HepG2 (cell line): ENCODE results near the gene LGALS1. TPM values are rescaled to one million over a fixed set of nuclear protein-coding genes. Genes with fewer than 3 reads are reported as not detected.

Experiments
- ATAC-seq: fragments of 200-7000 bp; cut with Tn5 transposase; 3 replicates; pipeline ENCODE4 v1.9.1; 2020; ENCODE audit warnings: mild to moderate bottlenecking, moderate library complexity
- BruUV-seq: library from RNA; stranded (reverse); fragments of 400-500 nt; replicated peaks from 2 replicates; lab custom pipeline; 2021; lab: Mats Ljungman, UMichigan
- CTCF ChIA-PET: fragments of 300-600 bp; formaldehyde crosslinking; extraction: SDS; loops from one replicate; lab custom pipeline; 2021; ENCODE audit warnings: low total read pairs, inconsistent platforms, low intra/inter-chr PET ratio; lab: Yijun Ruan, JAX
- POLR2A ChIA-PET: fragments of 350-600 bp; sonication (Branson Sonifier 250); formaldehyde crosslinking; loops from one replicate; lab custom pipeline; 2020; ENCODE audit warnings: antibody characterized with exemption, inconsistent platforms; lab: Yijun Ruan, JAX
- DNase-seq: peaks from one replicate; pipeline ENCODE4 v3.0.0-alpha.2; 2015; ENCODE audit warnings: low spot score
- FAIRE-seq: peaks from 3 replicates; lab custom pipeline; 2011; peaks lifted over from hg19 to GRCh38; lab: Jason Lieb, UNC
- H2AFZ ChIP-seq: one replicate; pipeline ENCODE4 v1.6.1; 2011; ENCODE audit warnings: low read length, inconsistent platforms
- H3K27ac ChIP-seq: fragments of 300-600 bp; 3 replicates; pipeline ENCODE4 v1.8.0; 2011; ENCODE audit warnings: mixed run types, mild to moderate bottlenecking, mixed read lengths, low read length, inconsistent platforms; ENCODE audit not compliant: insufficient read depth; ENCODE audit errors: extremely low read length
- H3K27me3 ChIP-seq, 2 experiments: fragments of 200-600 bp in 1 of 2; 2 replicates in 1 of 2; 3 replicates in 1 of 2; pipeline versions ENCODE4 v1.6.0 to v1.8.0; 2011; ENCODE audit warnings: low read length in 2 of 2, mild to moderate bottlenecking in 2 of 2, moderate library complexity in 2 of 2, inconsistent platforms in 1 of 2; ENCODE audit not compliant: insufficient read depth in 2 of 2, control insufficient read depth in 1 of 2
- H3K36me3 ChIP-seq, 2 experiments: fragments of 200-600 bp in 1 of 2; replicated peaks in 1 of 2; 2 replicates in 1 of 2; 3 replicates in 1 of 2; pipeline versions ENCODE4 v1.5.1 to v1.8.0; 2011; ENCODE audit warnings: low read length in 2 of 2, inconsistent platforms in 1 of 2; ENCODE audit not compliant: insufficient read depth in 2 of 2, control insufficient read depth in 1 of 2
- H3K4me1 ChIP-seq: 2 replicates; pipeline ENCODE4 v1.5.1; 2012; ENCODE audit warnings: low read length, inconsistent platforms; ENCODE audit not compliant: insufficient read depth
- H3K4me2 ChIP-seq: 2 replicates; pipeline ENCODE4 v1.6.0; 2011; ENCODE audit warnings: low read depth, low read length, inconsistent platforms
- H3K4me3 ChIP-seq, 3 experiments: fragments of 200-600 bp in 1 of 3; sonication (generic), shearing (Covaris generic) in 1 of 3; replicated peaks in 1 of 3; 2 replicates each; pipeline ENCODE4 v1.5.1; 2011 to 2016; ENCODE audit warnings: low read length in 3 of 3, inconsistent platforms in 2 of 3, low read depth in 2 of 3, mild to moderate bottlenecking in 2 of 3, control low read depth in 1 of 3, mixed read lengths in 1 of 3; ENCODE audit not compliant: insufficient read depth in 1 of 3
- H3K79me2 ChIP-seq: one replicate; pipeline ENCODE4 v1.6.1; 2011; ENCODE audit warnings: low read length, inconsistent platforms; ENCODE audit not compliant: insufficient read depth
- H3K9ac ChIP-seq: 2 replicates; pipeline ENCODE4 v1.6.0; 2011; ENCODE audit warnings: mild to moderate bottlenecking, low read depth, low read length, inconsistent platforms; ENCODE audit not compliant: insufficient read depth
- H3K9me3 ChIP-seq: 2 replicates; pipeline ENCODE4 v1.5.1; 2012; ENCODE audit warnings: mild to moderate bottlenecking, low read length
- H4K20me1 ChIP-seq: 2 replicates; pipeline ENCODE4 v1.6.0; 2011; ENCODE audit warnings: inconsistent platforms, mild to moderate bottlenecking, low read length, moderate library complexity; ENCODE audit not compliant: insufficient read depth
- ATF5 ChIP-seq: sonication (generic); formaldehyde crosslinking; IDR thresholded peaks from 2 replicates; pipeline ENCODE4 v1.4.0; 2020; ENCODE audit warnings: mild to moderate bottlenecking, low read depth, missing genetic modification reagents
- HNRNPL ChIP-seq: fragments of 200-400 bp; formaldehyde crosslinking; IDR thresholded peaks from 2 replicates; pipeline ENCODE4 v1.6.1; 2017; ENCODE audit warnings: mild to moderate bottlenecking, low read depth, low read length
- KDM6A ChIP-seq: IDR thresholded peaks from 2 replicates; pipeline ENCODE4 v1.6.1; 2016; ENCODE audit warnings: low read depth
- KLF15 ChIP-seq: sonication (generic); formaldehyde crosslinking; IDR thresholded peaks from 2 replicates; pipeline ENCODE4 v1.8.1; 2023; ENCODE audit warnings: borderline replicate concordance, mild to moderate bottlenecking, inconsistent platforms, missing genetic modification reagents, mixed read lengths
- NR3C1 ChIP-seq: sonication (generic); formaldehyde crosslinking; IDR thresholded peaks from 2 replicates; pipeline ENCODE4 v1.4.0; 2020; ENCODE audit warnings: missing genetic modification reagents
- RAD21 ChIP-seq: fragments of 450-650 bp; formaldehyde crosslinking; IDR thresholded peaks from 2 replicates; pipeline ENCODE4 v1.5.0; 2020; ENCODE audit warnings: mild to moderate bottlenecking
- ZBTB33 ChIP-seq: sonication (generic); formaldehyde crosslinking; IDR thresholded peaks from 2 replicates; pipeline ENCODE4 v1.4.0; 2020; ENCODE audit warnings: missing genetic modification reagents
- ZMYM3 ChIP-seq: sonication (generic); formaldehyde crosslinking; IDR thresholded peaks from 2 replicates; pipeline ENCODE4 v1.5.1; 2020; ENCODE audit warnings: mild to moderate bottlenecking, missing genetic modification reagents
- ZNF629 ChIP-seq: sonication (generic); formaldehyde crosslinking; conservative IDR thresholded peaks from 2 replicates; pipeline ENCODE4 v1.5.0; 2020; ENCODE audit warnings: missing genetic modification reagents
- WGBS: methylation state at CpG from one replicate; pipeline ENCODE4 v1.1.6; 2017; ENCODE audit warnings: low lambda C conversion rate; 5-methylcytosine and 5-hydroxymethylcytosine counted together
- in situ Hi-C: cut with HindIII; loops from 2 replicates; pipeline ENCODE4 v1.10.0; 2017; ENCODE audit warnings: low pct_unique_long_range_greater_than_20kb; ENCODE audit not compliant: extremely low pct_ligation_motif_present
- intact Hi-C: fragments of 100-400 bp; cut with micrococcal nuclease; formaldehyde crosslinking; loops from one replicate; pipeline ENCODE4 v1.10.0; 2022; ENCODE audit not compliant: unreplicated experiment
- polyA plus RNA-seq, 8 experiments: library from polyadenylated mRNA; depleted of rRNA in 3 of 8; stranded (reverse) in 7 of 8; unstranded in 1 of 8; fragments of >200 nt; fragmentation: Illumina TruSeq in 4 of 8; extraction: Trizol in 4 of 8; gene quantifications; 2 replicates each; pipeline versions ENCODE4 v1.2.1 to v1.2.3, GENCODE V29; 2011 to 2016; ENCODE audit warnings: low read depth in 4 of 8, missing spikeins in 1 of 8, mixed read lengths in 1 of 8; ENCODE audit not compliant: insufficient read depth in 1 of 8
- total RNA-seq, 5 experiments: library from RNA; depleted of rRNA; stranded (reverse); fragments of >200 nt; fragmentation: Illumina TruSeq; extraction: Trizol; gene quantifications; 2 replicates each; pipeline ENCODE4 v1.2.3, GENCODE V29; 2016; ENCODE audit warnings: low read depth in 1 of 5

LGALS1 gene
- total and polyA plus RNA-seq, 2 of the 13 experiments (the other 11 are each of a cell fraction or from before 2014, with no cell fraction given) = 103 to 858 TPM

DNA sequence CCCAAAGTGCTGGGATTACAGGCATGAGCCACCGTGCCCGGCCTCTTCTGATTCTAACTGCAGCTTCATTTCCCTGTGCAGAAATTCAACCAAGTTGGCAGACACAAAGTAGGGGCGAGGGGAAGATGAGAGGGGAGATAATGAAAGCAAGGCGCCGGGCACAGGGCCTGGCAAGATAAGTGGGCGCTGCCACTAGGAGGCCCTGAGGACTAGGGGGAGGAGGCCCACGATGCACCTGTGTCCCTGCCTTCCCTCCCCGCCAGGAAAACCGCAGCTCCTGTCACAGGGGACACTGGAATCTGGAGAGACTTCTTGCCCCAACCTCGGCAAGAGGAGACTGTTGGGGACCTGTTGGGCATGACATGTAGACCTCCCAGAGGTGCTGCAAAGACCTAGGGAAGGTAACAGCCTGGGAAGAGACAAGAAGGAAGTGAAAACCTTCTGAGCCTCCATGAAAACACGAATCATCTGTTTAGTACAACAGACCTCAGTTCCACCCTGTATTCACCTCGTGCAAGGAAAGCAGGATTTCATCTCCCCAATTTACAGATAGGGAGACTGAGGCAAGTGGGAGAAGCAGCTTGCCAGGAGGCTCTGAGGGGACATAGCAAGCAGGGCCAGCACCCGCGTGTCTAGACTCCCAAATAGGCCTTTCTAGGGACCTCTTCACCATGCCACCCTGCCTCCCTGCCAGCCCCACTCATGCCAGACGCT lies 3.1 kb upstream of the LGALS1 start:
- intact Hi-C loops (no loop called here), in situ Hi-C loops (no loop called here)
- POLR2A ChIA-PET = interaction anchor here (2.0 to 6.0 kb wide), 2 partner anchors 10 to 11 kb away, joined by 10 to 120 read pairs; partner anchors contain the start of gene PDXP
- H3K9ac ChIP-seq = no peak overlapping the region
- no peak for DNase-seq
- H3K4me3 ChIP-seq = no peak overlapping the region
- no peaks in the 10 kb centered on the region; the same call in 1 of the 2 replicates for H4K20me1 ChIP-seq
- WGBS = 84% methylated on average over 14 of the region's 15 CpGs
- H3K79me2 ChIP-seq = no peaks in the 10 kb centered on the region
- no peaks in the 10 kb centered on the region for H3K9me3 ChIP-seq
- H2AFZ ChIP-seq = no peak overlapping the region
- CTCF ChIA-PET = no interaction called here
- no TSS peak for BruUV-seq
- no peak overlapping the region for H3K4me2 ChIP-seq
- FAIRE-seq = no peak
- no peaks in the 10 kb centered on the region for H3K27me3 ChIP-seq
- ATAC-seq = no peak
- TF ChIP-seq ZNF629 (peak; percentile 73), KLF15 (CRISPR knock-in tag) (no peak), NR3C1 (CRISPR knock-in tag) (no peak), KDM6A (no peak), HNRNPL (0 out of 2 replicates have a peak, but pooled peaks have one; percentile 43), ZBTB33 (CRISPR knock-in tag) (peak; percentile 99), ATF5 (CRISPR knock-in tag) (no peak), ZMYM3 (no peak), RAD21 (CRISPR knock-in tag) (no peak)
- TF ChIP-seq, all 625 proteins: peak for 3
- no peak overlapping the region for H3K27ac ChIP-seq
- no peaks in the 10 kb centered on the region for H3K36me3 ChIP-seq
- peaks cover 46% of the 10 kb centered on the region for H3K4me1 ChIP-seq
